HG03439 (cell line): ENCODE results near the gene CCDC33.

Source experiments
- ATAC-seq: cut with Tn5 transposase; IDR thresholded peaks from one replicate; pipeline ENCODE4 v1.9.1; 2021; ENCODE audit warnings: mild to moderate bottlenecking, moderate library complexity; ENCODE audit not compliant: unreplicated experiment

CCDC33 gene

DNA sequence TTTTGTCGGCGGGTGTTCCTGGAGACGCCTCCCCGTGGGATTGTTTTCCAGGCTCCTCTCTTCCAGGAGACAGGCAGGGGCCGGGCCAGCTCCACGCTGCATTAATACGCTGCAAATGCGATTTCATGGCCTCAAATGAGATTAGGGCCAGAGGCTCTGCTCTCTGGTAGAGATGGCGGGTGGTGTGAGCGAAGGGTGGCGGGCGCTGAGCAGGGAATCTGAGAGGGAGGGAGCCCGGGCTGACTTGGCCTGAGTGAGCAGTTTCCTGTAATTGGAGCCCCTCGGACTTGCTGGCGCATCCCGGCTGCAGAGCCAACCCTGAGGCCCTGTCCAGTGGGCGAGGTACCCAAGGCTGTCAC, 7.4 kb upstream of the CCDC33 start:
- ATAC-seq, result no peak

DNA sequence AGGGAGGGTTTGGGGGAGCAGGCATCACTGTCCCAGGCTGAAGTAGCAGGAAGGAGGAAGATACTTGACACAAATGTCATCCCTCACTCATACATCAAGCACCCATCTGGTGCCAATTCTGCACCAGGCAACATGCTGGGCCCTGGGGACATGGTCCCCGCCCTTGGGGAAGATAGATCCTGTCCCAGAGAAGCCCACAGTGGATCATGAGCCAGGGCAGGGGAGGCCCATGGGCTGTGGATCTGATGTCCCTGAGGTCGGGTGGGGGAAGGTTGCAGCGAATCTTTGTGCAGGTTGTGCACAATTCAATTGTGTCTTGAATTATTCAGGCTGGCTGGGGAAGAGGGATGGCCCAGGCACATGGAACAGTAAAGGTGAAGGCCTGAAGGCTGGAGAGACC, 6.4 kb upstream of the CCDC33 start:
- no peak for ATAC-seq

DNA sequence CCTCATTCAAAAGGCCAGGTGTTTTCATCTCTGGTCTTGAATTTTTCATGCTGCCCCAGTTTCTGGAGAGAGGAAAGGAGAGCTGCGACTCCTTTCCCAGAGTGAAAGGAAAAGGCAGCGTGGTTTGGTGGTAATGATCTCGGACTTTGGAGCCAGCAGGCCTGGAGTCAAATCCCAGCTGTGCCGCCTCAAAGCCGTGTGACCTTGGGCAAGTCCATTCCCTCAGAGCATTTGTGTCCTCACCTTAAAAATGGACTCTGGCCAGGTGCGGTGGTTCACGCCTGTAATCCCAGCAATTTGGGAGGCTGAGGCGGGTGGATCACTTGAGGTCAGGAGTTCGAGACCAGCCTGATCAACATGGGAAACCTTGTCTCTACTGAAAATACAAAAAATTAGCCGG, 4.7 kb upstream of the CCDC33 start:
- no peak for ATAC-seq

DNA sequence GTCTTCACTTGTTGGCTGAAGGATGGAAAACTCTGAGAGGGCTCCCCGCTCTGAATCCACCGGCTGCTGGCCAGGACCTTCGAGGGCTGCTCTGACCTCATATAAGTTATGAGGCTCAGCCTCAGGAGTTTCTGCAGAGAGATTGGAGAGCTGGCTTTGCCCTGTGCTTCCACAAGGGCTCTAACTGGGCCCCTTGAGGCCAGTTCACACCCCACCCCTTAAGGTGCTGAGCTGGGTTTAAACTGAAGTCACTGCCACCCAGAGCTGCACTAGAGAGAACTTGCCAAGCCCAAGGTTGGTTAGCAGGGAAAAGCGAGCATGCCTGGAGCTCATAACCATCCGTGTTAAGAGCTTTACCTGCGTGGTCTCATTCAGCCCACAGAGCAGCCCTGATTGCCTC, 2.8 kb upstream of the CCDC33 start:
- no peak for ATAC-seq

DNA sequence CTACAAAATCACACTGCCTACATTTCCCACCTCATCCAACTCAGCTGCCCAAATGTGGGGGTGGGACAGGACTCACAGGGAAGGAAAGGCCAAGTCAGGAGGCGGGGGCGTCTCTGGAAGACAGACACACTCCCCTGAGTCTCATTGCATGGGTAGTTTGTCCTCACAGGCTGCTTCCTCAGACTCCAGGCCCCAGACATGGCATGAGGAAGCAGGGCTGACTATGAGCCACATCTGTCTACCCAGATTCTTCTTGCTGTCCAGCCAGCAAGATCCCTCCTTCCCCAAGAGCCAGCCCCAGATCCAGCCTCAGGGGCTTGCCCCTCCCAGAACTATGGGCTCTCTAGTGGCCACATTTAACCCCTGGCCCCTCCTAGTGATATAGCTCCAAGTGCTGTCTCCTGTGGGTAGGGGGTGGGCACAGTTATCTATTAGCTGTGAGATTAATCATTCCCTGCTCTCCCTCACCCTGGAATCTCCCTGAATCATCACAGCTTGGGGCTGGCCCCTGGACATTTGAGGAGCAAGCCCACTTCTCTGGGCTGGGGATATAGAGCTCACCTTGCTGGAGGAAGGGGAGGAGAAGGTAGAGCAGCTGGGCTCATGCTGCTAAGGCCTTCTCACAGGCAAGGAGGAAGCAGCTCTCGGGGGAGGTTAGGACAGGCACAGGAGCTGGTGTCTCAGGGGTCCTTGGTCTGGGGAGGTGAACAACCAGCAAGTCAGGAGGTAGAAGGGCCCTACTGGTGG, 2.1 kb upstream of the CCDC33 start:
- no peak for ATAC-seq

DNA sequence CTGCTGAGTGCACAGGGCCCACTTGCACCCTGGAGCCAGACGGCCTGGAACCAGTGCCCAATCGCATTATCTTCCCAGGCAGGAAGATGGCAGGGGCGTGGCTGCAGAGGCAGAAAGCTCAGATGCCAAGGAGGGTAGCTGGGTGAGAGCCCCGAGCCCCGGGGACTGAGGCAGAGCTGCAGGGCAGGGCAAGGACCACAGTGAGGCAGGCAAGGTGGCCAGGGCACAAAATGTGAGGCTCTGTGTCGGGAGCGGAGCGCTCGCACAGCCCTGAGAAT, 1.6 kb upstream of the CCDC33 start:
- ATAC-seq, result no peak

DNA sequence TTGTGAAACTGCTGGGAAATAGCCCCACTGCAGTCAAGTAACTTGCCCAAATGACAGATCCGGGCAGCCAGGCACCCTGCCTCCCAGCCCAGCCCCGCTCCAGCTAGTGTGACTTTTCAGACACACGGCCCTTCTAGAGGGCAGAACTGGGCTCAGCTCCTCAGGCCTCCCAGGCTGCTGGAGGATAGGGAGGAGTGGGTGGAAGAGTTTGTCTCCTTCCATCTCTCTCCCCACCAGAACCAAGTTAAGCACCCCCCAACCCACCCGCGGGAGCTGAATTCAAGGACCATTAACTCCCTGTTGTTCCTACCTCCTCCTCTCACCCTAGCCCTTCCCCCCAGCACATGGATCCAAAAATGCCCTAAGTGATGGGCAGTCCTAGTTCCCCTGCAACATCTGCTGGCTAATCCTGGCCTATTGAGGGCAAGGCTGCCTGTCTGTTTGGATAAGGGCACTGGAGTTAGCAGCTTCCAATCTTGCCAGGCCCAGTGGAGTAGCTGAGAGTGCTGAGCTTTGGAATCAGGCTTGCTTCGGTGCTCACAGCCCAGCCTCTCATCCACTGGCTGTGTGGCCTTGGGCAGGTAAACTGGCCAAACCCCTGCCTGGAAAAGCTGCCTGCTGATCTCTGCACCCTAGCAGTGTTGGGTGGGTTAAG, 3.1 kb downstream of the CCDC33 start:
- ATAC-seq, result no peak

DNA sequence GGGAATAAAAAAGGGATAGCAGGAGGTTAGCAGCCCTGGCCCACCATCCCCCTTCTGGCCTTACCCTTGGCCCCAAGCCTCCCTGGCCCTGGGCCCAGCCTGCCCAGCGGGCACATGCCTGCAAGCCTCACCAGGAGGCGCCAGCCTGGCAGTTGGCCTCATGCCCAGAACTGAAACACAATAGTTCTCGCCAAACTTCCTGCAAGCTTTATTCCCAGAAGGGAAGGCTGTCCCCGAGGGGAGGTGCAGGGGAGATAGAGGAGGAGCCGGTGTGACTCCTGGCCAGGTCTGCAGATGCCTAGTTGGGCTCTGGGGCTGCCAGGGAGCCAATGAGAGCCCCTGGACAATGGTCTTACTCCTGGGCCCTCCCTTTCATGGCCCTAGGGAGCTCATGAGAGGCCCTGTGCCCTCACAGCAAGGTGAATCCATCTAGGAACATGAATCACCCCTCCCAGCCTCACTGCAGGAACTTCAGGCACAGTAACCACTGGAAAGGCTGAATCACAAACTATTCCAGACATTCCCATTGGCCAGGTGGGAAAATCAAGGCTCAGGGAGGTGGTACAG, 4.0 kb downstream of the CCDC33 start:
- ATAC-seq, result no peak

DNA sequence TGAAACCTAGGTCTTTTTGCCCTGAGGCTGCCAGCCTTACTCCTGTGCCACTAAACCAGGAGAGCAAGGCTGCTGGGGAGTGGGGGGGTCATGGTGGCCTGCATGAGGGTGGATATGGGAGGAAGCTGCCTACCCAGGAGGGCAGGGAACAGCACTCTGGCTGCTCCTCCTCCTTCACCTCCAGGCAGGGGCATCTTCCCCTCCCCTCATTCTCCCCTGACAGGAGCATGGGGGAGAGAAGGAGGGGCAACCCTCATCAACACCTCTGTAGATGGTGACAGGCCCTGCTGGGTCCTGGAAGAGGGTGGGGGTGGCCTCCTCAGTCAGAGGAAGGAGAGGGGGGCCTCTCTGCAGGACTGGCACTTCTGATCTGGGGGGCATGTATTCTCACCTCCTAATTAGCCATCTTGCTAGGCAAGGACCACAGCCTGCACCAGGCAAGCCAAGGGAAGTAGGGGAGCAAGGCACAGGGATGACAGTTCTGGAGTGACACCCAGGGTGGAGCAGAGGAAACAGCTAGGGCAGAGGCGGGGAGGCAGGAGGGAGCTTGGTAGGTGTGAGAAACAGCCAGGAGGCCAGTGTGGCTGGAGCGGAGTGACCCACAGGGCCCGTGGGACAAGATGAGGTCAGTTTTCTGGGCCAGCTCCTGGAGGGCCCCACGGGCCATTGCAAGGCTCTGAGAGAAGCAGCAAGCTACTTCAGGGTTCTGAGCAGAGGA, 4.9 kb downstream of the CCDC33 start:
- no peak for ATAC-seq

DNA sequence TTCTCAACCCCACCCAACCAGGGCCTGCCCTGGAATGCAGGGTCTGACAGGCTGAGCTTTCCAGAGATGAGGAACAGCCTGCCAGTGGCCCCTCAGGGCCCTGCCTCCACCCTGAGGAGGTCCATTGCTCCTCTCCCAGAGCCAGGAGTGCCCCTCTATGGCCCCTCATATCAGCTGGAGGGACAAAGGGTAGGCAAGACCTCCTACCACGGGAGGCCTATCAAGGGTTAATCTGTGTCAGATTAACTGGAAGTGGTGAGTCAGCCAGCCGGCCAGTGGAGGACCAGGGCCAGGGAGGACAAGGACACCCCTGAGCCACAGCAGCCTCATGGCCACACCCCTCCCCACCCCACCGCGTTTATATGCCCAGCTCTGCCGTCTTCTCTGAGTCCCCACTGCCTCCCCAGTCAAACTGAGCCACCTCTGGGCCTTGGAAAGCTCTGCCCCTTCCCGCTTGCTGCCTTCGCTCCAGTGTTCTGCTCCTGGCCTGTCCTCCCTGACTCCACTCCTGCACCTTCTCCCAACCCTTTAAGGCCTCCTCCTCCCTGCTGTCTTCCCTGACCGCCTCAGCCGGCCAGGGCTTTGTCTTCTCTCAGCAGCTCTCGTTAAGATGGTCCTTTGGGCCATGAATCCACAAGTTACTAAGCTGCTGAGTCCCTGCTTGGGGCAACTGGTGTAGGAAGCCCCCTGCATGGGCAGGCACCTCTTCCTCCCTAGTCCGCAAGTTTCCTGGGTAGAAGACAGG, 6.5 kb downstream of the CCDC33 start:
- no peak for ATAC-seq

DNA sequence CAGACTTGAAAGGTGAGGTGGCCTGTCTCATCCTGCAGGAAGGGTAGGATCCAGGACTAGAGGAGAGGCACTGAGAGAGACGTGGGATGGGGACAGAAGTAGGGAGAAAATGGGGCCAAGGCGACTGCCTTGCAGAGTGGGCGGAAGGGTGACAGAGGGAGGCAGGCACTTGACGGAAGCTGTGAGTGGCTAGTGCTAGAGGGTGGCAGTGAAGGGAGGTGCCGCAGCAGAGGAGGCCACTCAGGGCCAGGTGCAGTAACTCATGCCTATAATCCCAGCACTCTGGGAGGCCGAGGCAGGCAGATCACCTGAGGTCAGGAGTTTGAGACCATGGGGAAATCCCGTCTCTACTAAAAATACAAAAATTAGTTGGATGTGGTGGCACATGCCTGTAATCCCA, 7.3 kb downstream of the CCDC33 start:
- no peak for ATAC-seq

DNA sequence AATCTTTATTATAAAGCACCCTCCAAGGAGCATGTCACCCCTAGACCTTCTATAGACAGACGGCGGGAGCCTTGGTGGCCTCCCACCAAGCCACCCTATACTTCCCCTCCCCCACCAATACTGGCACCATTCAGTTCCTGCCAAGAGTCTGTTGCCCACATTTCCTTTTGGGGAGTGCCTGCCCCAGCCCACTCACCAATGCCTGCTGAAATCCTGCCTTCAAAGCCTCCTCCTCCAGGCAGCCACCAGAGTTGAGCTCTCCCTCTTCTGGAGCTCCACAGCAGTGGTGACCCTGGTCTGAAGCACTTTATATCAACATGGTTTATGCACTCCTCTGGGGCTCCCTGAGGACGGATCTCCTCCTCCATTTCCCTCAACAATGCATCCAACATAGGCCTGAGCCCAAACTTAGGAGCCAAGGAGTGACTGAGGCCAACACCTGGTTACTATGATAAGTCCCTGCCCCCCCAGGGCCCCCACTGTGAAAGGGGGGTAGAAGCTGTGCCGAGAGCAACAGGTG, 8.8 kb downstream of the CCDC33 start:
- no peak for ATAC-seq

DNA sequence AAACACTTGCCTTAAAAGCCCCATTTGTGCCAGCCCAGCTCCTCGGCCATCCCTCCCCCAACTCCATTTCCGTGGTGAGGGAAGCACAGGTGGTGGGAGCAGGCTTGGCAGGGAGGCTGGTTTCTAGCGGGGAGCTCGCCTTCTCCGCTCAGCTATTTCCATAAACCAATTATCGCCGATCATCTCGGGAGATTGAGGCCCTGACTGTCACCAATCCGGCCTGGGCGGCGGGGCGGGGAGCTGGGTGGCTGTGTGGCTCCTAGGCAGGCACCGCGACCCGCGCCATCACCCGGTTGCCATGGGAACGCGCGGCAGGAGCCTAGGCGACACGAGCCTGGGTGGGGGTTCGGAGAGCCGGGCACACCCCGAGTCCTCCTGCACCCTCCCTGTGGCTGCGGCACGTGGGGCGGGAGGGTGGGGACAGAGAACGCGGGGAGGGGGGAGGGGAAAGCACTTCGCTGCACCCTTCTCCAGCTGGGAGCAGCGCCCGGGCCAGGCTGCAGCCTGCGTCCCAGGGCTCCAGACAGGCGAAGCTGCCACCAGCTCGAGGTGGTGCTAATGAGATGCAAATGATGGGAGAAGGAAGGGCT, 9.3 kb downstream of the CCDC33 start:
- no peak for ATAC-seq

DNA sequence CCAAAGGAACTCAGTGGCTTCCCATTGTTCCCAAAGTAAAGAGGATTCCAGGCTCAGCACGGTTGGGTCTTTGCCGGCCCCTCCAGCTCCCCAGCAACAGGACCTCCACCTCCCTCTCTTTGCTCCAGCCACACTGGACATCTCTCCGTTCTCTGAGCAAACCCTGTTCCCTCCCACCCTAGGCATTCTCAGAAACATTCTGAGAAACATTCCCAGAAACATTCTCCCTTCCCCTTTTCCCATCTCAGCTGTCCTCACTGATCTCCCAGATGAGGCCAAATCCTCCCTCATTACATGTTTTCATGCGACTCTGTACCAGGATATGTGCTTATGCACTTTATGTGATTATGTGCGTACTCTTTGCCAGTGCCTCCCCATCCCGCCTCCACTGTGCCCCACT, 14.1 kb downstream of the CCDC33 start:
- no peak for ATAC-seq

DNA sequence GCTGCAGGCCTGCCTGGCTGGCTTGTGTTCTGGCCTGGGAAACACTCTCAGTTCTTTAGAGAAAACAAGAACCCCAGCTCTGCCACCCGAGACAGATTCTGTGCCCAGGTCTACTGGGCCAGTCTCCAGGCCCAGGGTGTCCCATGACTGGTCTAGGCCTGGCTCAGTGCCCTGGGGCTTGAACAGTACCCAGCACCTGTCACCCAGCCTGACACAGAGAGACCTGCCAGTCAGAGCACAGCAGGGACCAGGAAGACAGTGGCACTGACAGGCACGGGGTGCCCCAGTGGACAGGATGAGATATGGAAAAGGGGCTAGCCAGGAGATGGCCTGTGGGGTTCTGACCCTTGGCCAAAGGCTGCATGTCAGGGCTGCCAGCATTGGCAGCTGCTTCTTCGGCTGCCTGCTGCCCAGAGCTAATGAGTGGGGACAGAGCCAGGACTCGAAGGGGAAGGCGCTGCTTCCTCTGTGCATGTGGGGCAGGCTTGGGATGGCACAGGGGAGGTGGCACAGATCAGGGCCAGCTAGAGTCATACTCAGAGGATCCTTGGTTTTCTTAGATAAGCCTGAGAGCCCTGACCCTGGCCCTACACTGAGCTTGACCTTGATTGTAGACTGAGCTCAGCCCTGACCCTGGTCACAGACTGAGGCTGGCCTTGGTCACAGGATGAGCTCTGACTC, 15.1 kb downstream of the CCDC33 start:
- no peak for ATAC-seq

DNA sequence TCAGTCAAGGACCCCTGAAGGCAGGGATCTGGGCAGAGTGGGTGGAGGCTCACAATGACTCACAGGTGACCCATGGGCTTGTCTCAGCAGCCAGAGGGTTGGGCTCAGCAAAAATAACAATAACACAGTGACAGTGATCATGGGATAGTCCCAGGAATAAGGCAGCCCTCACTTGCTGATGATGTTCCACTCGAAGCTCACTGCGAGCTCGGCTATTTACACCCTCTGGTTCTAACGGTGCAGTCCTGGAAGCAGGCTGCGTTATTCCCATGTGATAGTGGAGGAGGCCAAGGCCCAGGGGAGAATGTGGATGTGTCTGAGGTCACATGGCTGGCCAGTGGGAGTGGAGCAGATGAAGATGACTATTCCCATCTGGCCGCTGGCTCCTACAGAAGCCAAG, 16.2 kb downstream of the CCDC33 start:
- ATAC-seq, result no peak

DNA sequence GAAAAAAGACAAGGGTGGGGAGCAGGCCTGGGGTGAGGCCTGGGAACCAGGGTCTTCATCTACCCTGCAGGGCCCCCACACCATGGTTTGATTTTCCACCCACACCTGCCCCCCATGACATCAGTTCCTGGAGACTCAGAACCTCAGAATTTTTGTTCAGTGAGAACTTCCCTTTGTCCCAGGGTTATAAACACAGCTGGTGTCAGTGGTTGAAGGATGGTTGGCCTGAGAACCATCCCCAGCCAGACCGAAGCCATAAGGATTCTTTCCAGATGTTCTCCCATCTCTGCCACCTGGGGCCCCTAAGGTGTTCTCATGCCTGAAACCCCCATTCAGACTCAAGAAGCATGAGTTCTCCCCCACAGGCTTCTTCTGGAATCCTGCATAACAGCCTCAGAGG, 16.6 kb downstream of the CCDC33 start:
- ATAC-seq, result no peak

DNA sequence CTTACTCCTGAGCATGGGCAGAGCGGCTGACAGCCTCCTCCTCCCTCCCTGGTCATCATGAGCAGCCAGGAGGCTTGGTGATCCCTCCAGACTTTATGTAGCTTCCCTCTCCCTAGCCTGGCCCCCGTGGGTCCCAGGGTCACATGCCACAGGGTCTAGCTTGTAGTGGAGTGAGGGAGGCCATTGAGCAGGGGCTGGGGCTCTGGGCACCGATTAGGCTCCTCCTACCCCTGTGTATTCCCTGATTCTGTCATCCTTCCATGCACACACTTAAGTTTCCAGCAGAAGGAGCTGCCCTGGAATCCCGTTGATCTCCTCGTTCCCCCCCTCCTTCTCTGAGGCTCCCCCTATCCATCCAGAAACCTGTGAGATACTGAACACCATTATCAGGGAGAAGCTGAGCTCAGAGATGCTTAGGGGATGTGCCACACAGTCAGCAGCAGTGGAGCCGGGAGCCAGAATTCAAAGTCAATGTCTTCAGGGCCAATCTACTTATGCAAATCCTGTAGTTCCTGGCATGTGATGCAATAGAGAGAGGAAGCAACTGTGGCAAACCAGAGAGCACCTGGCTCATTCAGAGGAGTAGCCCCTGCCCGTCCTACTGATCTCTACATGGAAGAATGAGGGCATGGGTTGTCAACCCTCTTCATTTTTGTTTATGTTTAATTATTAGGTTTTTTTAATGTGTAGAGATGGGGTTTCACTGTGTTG, 17.2 kb downstream of the CCDC33 start:
- no peak for ATAC-seq

DNA sequence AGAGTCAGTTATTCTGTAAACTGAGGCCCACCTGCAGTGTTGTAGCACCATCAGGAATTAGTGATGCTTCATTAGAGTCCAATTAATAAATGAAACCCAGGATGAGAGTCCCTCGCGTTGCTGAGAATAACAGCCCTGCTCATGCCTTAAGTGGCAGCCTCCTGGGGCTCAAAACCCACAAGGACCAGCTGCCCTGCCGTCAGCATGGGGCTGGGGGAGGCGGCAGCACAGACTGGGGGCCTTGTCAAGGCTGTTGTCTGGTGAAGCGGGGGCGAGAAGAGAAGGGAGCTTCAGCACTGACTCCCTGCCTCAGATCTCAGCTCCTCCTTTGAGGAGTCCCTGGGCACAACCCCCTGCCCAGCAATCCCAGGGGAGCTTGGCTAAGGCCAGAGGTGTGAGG, 21.0 kb downstream of the CCDC33 start:
- ATAC-seq, result no peak

DNA sequence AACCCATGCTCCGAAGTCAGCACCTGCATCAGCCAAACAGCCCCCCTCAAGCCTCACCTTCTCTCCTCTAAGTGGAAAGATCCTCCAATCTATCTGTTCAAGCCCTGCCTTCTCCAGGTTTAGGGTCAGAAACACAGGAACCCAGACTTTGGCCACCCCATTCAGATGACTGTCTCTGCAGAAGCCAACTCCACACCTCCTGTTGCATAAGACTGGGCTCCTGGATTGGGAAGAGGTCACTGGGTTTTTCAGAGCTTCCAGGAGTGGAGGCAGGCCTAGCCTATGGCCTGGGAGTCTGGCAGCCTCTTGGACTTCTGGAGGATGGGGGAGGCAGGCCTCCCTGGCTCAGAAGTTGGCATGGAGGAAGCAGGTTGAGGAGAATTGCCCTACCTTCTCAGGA, 21.5 kb downstream of the CCDC33 start:
- no peak for ATAC-seq
